ENCODE data around the gene CDC42BPB.
"Not testable (repeated sequence)": the region's sequence is repeated elsewhere in the genome, so short reads cannot be mapped to it uniquely, and the experiment has no call there.

The CDC42BPB gene

DNA sequence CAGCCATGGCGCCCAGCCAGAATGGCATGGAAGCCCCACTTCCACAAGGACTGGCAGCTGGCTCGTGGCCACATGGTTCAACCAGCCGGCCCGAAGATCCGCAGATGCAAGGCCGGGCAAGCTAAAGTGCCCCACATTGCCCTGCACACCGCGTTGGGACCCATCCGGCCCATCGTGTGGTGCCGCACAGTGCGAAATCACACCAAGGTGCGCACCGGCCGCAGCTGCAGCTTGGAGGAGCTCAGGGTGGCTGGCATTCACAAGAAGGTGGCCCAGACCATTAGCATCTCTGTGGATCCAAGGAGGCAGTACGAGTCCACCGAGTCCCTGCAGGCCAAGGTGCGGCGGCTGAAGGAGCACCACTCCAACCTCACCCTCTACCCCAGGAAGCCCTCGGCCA lies 15.9 kb downstream of the CDC42BPB start:
- no peak for DNase-seq

DNA sequence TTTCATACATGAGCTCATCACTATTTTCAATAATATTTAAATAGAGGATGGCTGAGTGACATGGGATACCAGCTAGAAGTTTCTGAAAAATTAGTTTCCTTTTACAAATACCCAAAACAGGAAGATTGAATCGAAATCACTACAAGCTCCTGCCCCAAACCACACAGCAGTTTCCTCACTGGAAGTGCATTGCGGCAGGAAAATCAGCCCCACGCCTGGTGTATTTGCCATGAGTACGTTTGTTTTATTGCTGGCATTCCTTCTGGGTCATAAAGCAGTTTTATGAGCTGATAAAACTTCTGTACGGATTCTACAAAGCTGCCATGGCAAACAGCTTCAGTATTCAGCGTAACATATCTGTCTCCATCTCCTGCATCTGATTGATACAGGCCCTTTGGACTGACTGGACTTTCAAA lies 23.7 kb downstream of the CDC42BPB start:
- no peak for DNase-seq

DNA sequence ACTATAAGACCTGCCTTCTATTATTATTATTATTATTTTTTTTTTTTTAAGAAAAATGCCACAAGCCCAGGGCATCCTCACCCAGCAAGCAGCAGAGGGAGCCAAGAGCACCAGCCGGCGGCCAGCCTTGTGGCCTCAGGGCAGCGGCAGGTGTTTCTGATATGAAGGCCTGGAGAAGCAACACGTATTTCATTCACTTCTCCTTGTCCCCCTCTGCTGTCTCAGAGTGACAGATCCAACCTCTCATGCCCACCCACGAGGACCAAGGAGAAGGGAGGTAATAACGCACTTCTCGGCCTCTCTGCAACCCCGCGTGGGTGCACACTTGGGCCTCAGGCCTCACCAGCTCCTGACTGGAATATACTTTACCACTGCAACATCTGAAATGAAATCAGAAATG lies 25.4 kb downstream of the CDC42BPB start:
- DNase-seq = no peak

DNA sequence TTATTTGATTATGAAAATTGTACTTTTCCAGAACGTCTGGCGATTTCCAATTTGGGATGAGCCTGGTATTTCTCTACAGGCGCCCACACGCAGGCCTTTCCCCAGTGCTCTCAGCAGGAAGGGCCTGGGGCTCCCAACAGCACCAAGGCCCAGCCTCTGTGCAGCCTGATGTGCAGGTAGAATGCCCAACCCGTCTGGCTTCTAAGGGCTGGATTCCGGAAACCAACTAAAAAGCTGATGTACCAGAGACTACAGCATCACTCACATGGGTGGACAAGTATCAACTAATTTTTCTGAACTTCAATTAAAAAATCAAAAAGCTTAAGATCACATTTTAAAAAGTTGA lies 25.8 kb downstream of the CDC42BPB start:
- DNase-seq = no peak

DNA sequence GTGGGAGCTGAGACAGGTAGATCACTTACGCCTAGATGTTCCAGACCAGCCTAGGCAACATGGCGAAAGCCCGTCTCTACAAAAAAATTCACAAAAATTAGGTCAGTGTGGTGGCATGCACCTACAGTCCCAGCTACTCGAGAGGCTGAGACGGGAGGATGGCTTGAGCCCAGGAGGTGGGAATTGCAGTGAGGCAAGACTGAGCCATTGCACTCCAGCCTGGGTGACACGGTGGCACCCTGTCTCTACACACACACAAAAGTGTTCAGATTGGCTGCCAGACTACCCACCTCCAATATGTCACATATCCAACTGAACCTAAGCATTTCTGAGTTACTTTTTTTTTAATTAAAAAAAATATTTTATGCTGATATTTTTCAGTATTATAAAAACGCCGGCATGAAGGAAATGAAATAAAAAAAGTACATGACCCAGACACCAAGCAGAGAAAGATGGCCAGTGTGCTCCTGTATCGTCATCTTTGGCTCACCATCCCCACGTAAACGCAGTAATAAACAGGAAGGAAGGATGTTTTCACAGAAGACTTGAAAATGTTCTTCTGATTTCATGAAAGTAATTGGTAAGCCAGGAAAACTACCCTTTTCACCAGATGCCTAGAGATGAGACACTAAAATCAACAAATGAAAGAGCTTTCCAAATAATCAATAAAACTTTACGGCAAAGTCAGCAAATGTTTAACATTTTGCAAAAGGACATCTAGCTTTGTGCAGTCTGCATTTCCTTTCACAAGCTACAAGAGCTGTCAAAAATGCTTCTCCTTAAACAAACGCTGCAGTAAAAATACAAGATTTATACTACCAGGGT lies 26.4 kb downstream of the CDC42BPB start:
- DNase-seq = no peak

DNA sequence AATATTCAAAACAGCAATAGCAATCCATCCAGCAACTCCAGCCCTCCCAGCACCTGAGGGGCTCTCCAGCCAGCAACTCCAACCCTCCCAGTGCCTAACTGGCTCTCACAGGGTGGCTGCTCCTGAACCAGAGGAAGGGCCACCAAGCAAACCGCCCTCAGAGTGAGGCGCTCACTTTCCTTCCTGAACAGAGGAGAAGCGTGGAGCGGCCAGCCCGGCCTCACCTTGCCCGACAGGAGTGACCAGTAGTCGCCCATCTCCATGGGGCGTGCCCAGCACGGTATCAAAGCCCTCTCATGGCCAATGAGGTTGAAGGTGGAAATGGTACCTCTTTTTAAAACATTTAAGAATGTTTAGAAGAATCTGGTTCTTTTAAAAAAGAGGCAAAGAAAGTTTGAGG lies 27.4 kb downstream of the CDC42BPB start:
- no peak for DNase-seq

DNA sequence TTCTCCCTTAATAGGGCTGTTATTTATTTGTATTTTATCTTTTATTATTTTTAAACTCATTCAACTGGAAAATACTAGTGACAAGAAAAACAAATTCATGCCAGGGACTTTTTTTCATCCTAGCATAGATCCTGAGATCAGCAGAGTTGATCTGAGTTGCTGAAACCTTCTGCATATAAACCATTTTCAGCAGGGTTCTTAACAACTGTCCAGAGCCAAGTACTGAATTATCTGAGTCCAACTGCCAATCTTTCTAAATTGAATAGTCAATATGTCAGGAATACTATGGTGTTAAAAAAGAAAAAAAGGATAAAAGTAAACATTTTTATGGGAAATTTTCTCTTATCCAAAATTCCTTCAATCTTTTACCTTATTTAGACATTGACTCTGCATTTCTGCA lies 28.6 kb downstream of the CDC42BPB start:
- no peak for DNase-seq

DNA sequence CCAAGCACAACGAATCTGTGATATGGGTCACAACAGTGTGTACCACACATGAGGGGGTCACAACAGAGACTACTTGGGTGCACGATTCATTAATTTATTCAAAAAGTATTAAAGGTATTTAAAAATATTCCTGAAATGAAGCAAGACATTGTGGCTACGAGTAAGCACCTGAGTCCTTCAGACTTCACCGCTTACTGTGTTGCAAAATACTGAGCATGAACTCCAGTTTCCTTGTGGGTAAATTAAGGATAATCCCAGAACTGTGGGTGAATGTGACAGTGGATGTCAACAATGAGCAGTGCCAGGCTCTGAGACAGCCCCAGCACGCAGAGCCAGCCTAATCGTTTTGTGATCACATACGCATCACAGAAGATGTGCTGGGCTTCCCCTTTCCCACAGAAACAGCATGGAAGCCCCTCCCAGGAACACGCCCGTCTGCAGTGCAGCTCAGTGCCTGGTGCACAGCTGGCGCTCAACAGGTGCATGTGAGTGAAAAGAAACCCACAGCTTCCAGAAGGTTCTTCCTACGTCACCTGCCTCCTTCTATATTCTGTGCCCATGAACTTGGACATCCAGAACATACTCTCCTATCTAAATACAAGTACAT lies 29.1 kb downstream of the CDC42BPB start:
- no peak for DNase-seq

DNA sequence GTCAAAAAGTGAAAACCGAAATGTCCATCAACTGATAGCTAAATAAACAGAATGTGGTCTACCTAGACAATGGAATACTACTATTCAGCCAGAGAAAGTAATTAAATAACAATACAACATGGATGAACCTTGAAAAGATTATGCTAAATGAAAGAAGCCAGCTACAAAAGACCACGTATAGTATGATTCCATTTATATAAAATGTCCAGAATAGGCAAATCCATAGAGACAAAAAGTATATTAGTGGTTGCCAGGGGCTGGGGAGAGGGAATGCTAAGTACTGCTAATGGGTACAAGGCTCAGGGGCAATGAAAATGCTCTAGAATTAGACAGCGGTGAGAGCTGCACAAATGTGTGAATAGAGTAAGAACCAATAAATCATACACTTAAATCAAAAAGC lies 29.9 kb downstream of the CDC42BPB start:
- no peak for DNase-seq

DNA sequence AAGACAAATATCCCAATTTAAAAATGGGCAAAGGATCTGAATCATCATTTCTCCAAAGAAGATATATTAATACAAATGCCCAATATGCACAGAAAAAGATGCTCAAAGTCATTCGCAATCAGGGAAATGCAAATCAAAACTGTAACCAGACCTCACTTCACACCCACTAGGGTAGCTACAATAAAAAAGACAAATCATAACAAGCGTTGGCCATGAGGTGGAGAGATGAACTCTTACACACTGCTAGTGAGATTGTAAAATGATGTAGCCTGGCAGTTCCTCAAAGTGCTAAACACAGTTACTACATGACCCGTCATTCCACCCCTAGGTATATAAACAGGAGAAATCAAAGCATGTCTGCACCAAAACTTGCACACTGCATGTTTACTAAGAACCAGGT lies 30.4 kb downstream of the CDC42BPB start:
- no peak for DNase-seq

DNA sequence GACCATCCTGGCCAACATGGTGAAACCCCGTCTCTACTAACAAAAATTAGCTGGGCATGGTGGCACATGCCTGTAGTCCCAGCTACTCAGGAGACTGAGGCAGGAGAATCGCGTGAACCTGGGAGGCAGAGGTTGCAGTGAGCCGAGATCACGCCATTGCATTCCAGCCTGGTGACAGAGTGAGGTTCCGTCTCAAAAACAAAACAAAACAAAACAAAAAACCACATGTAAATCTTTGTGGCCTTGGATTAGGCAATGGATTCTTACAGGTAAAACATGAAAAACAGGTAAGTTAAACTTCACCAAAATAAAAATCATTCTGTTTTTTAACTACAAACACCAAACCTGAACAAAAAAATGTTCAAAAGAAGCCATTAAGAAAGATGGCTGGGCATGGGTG lies 31.2 kb downstream of the CDC42BPB start:
- not testable (repeated sequence) for DNase-seq

DNA sequence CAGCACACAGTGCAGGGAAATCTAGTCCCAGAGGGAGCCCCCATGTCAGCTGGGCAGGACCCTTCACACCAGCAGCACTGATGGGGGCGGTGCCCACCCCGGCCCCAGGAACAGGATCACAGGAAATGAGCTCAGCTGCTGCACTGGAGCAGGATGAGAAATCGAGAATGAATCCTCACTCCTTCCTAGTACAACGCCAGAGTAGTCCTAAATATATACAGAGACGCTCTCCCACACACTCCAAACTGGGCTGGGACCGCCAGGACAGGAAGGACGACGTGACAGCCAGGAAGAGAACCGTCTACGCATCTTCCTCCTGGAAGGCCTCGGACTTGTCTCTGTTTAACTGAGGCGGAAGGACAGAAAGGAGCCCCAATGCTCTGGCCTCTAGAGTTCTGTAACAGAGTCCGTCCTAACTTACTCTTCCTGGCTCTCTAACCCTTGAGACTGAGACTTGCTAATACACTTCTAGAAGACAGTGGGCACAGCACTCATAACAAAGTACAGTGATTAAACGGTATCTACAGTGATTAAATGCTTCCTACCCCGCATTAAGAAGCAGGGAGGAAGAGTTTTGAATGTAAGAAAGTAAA lies 33.4 kb downstream of the CDC42BPB start:
- no peak for DNase-seq

DNA sequence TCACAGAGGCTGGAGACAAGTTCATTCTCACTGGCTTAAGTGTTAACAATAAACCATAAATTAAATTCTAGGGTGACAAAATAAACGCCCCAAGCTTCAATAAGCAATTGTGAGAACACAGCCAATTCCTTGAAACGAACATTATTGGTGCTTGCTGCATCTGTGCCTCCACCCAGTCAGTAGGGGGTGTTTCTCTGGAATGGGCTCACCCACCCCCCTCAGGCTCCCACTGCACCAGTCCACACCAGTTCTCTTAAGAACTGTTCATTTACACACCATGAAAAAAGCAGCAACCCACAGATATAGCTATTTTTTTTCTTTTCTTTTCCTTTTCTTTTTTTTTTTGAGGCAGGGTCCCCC lies 34.7 kb downstream of the CDC42BPB start:
- DNase-seq = no peak

DNA sequence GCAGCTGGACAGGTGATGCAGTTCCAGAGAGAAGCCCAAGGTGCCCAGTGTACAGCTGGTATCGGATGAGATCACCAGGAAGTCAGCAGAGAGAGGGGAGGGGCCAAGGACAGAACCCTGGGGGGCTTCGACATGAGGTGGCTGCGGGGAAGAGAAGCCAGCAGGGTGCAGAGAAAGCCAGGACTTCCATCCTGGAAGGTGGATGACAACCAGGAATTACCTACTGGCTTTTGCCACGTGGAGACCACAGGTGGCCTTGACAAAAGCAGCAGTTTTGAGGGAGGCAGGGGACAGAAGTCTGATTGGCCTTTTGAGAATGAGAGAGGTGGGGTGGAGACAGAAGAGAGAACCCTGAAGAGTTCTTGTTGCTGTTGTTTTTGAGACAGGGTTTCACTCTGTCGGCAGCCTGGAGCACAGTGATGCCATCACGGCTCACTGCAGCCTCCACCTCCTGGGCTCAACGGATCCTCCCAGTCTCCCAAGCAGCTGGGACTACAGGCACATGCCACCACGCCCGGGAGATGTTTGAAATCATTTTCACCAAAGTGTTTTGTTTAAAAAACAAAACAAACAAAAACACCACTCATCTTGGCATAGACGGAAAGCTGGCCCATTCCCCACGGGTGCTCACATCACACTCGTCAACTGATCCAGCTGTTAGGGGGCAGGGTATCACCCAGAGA lies 35.2 kb downstream of the CDC42BPB start:
- no peak for DNase-seq

DNA sequence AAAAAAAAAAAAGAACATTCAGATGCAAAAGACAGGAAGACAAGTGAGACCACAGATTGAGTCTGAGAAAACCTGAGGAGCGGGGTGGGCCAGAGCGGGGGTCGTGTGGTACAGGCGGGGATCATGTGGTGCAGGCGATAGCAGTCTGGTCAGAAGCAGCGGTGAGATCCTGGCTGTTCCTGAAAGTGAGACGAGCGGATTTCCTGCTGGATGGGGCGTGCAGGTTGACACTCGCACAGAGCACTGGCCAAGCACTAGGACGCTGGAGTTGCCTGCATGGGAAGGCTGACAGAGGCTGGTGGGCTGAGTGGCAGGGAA lies 35.7 kb downstream of the CDC42BPB start:
- DNase-seq = no peak

DNA sequence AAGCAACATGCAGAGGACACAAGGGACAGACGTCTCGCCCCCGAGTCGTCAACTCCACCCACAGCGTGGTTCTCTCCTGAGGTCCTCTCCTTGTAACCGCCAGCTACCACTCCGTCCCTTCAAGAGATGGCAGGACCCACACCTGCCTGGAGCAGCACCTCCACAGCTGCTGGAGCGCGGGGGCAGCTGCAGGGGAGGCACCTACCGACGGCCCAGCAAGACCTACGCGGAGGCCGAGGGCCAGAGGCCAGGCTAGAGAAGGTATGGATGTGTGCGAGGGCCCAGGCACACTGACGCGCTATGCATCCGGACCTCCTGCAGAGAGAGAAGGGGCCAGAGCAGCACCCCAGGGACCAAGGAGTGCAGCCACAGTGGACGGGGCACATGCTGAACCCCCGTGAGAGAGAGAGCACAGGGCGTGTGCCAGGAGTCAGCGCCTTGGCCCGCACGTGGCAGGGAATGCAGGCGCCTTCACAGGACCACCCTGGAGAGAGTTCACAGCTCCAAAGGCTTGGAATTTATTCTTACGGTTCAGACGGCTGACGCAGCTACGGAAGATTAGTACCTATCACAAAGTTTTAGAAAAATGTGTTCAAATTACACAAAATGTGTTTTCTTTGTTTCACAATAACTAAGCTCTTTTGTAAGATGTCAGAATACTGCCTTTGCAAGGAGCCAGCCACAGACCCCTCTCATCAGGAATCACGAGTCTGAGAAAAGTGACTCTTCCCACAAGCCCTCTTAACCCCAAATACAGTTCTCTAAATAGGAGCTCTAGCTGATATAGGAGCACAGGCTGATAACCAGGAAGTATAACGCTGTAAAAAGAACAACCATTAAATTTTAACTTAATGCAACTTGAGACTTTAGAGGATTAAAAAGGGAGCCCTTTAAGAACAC lies 36.8 kb downstream of the CDC42BPB start:
- DNase-seq = no peak

DNA sequence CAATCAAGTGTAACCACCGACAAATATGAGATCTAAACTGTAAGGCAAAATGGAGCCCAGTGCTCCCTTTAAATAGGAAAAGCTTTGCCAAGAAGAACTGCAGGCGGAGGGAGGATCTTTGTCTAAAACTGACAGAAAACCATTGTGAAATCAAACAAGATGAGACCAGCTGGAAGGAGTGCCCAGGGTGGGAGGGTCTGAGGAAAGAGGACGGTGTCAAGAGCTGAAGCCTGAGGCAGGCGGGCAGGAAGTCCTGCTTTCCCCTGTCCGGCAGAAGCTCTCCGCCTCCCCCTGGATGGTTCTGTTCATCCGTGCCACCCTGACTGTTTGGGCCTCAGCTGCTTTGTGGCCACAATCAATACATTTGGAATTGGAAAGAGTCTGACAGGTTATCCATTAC lies 37.5 kb downstream of the CDC42BPB start:
- DNase-seq = no peak

DNA sequence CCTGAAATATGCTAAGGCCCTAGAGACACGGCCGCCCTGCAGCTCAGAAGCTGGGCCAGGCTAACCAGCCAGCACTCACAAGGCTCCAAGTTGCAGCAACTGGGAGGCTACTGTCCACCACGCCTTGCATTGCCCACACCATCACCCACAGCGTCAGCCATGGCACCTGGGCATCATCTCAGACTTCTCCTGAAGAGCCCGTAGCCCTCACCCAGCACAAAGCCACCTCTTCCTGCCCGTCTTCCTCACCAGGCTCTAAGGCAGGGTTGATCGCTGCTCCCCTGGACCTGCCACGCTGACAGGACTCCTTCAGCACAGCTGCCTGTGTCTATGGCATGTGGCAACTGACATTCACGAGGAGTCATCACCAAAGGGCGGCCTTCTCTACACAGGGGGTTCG lies 38.1 kb downstream of the CDC42BPB start:
- no peak for DNase-seq

DNA sequence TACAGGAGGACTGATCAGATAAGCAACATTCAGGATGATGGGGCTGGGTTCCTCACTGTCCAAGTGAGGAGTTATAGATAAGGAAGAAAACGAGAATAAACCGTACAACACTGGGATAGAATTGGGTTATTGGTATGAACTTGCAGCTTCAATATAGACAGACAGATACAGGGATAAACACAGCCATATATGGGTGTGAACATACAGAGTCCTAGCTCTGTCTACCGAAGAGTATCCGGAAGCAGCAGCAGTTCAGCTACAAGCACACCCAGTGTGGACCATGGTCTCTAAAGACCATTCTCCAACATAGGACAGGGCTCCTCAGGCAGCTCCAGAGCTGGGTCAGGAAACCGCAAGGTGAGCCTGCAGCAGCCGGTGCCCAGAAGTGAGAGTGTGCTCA lies 40.8 kb downstream of the CDC42BPB start:
- DNase-seq = no peak

DNA sequence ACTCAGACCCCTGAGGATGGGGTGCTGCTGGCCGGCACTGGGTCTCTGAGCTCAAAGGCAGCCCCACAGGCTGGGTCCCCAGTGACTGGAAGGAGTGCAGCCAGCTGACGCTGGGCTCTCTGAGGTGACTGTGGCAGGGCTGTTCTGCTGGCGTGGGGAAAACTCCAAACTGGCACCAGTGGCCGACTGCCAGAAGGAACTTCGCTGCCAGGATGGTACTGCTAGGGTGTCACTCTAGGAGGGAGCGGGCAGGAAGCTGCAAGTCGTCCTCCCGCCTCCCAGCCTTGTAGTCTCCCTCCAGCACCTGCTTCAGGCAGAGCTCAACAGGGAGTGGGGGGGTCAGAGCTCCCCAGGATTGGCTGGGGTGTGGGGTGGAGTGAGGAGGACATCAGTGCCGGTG lies 41.3 kb downstream of the CDC42BPB start:
- no peak for DNase-seq

DNA sequence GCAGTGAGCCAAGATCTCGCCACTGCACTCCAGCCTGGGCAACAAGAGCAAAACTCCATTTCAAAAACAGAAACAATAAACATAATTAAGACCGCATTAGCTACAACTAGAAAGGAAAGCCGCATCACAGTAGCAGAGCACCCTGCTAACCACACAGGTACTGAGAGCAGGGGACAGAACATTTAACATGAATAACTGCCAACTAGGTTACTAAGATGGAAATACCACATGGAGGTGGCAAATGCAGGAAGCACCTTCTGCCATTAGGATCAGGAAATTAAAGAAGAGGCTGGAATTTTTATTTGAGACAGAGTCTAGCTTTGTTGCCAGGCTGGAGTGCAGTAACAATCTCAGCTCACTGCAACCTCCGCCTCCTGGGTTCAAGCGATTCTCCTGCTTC lies 41.9 kb downstream of the CDC42BPB start:
- no peak for DNase-seq

DNA sequence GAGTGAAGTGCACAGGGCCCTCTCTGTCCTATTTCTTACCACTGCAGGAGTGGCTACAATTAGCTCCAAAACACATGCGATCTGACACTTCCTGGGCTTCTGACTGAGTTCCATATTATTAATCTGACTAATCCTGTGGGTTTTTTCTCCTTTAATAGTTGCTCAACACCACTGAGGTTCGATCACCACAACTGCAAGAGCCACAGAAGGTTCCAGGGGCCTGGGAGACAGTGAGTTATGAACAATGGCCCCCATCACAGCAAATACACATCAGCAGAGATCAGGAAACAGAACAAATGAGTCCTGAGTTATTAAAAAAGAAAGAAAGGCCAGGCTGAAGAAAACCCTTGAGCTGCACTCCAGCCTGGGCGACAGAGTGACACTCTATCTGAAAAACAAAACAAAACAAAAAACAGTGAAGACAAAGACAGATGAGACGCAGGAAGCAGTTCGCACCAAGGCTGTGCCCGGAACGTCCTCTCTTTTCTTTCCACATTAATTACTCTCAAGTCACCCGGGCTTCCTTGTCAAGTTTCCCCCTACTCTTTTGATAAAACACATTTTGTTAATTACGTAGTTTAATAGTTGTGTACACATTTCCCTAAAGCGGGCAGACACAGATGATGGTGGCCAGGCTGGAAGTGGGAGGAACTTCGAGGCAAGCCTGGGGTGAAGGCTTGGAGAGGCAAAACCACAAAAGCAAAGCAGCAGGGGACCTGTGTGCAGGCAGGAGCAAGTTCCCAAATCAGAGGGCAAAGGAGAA lies 42.7 kb downstream of the CDC42BPB start:
- DNase-seq = no peak

Data from stimulated activated naive CD4-positive, alpha-beta T cell (primary cell).